Neural crest cell (in vitro differentiated cells): ENCODE results near the gene PRKAR1A. TPM values are rescaled to one million over a fixed set of nuclear protein-coding genes. Genes with fewer than 3 reads are reported as not detected.
"Not testable (repeated sequence)": the region's sequence is repeated elsewhere in the genome, so short reads cannot be mapped to it uniquely, and the experiment has no call there.

Experiments used
- DNase-seq: peaks from one replicate; pipeline ENCODE4 v3.0.0; 2021; ENCODE audit warnings: low read depth, mixed read lengths, low spot score
- H3K27ac Mint-ChIP-seq: one replicate; pipeline ENCODE4 v1.8.0; 2021; ENCODE audit warnings: mild to moderate bottlenecking, mixed read lengths; ENCODE audit not compliant: unreplicated experiment
- H3K27me3 Mint-ChIP-seq: 2 replicates; pipeline ENCODE4 v1.8.0; 2021; ENCODE audit warnings: low read depth, mild to moderate bottlenecking, mixed read lengths
- H3K36me3 Mint-ChIP-seq: 2 replicates; pipeline ENCODE4 v1.8.0; 2021; ENCODE audit warnings: low read depth, mild to moderate bottlenecking, mixed read lengths
- H3K4me1 Mint-ChIP-seq: 2 replicates; pipeline ENCODE4 v1.8.0; 2021; ENCODE audit warnings: mixed read lengths
- H3K4me3 Mint-ChIP-seq: one replicate; pipeline ENCODE4 v1.8.0; 2021; ENCODE audit warnings: mild to moderate bottlenecking, mixed read lengths
- H3K9me3 Mint-ChIP-seq: 2 replicates; pipeline ENCODE4 v1.8.0; 2021; ENCODE audit warnings: mixed read lengths
- CTCF ChIP-seq: fragments of 200-600 bp; sonication (generic); conservative IDR thresholded peaks from 2 replicates; pipeline ENCODE4 v1.5.0; 2021; ENCODE audit warnings: antibody characterized with exemption, mild to moderate bottlenecking
- total RNA-seq: library from RNA; stranded (reverse); gene quantifications from 2 replicates; pipeline ENCODE4 v1.2.1, GENCODE V29; 2021

Gene PRKAR1A
- total RNA-seq, 1 donor from 2014 or later: 250 TPM

- DNase-seq: no peak
- Mint-ChIP-seq H3K36me3 (peaks cover 16% of the 10 kb centered on the region), H3K4me3 (peak overlapping the region; percentile 98), H3K9me3 (no peaks in the 10 kb centered on the region), H3K4me1 (peaks cover 56% of the 10 kb centered on the region), H3K27me3 (no peaks in the 10 kb centered on the region), H3K27ac (peak overlapping the region; percentile 99)
- no peak for TF ChIP-seq CTCF
These were observed 787 bp downstream of the PRKAR1A start for GRCh38 chr17:68512960-68513474.

GRCh38 chr17:68513932-68514331, 1.7 kb downstream of the PRKAR1A start:
- Mint-ChIP-seq H3K4me1 (peaks cover 60% of the 10 kb centered on the region), H3K27ac (no peak overlapping the region), H3K4me3 (peak overlapping the region; percentile 98), H3K9me3 (no peaks in the 10 kb centered on the region), H3K27me3 (no peaks in the 10 kb centered on the region), H3K36me3 (peaks cover 23% of the 10 kb centered on the region)
- TF ChIP-seq CTCF: no peak
- DNase-seq: no peak

- Mint-ChIP-seq H3K4me1 (peaks cover 60% of the 10 kb centered on the region), H3K27ac (peak overlapping the region; percentile 47), H3K27me3 (no peaks in the 10 kb centered on the region), H3K4me3 (peak overlapping the region; percentile 98), H3K9me3 (no peaks in the 10 kb centered on the region), H3K36me3 (peaks cover 28% of the 10 kb centered on the region)
- TF ChIP-seq CTCF: no peak
- DNase-seq: no peak
These were observed 2.8 kb downstream of the PRKAR1A start for GRCh38 chr17:68514831-68515635.

GRCh38 chr17:68516732-68517131, 4.5 kb downstream of the PRKAR1A start:
- no peak for TF ChIP-seq CTCF
- Mint-ChIP-seq H3K4me3 (peak overlapping the region; percentile 5), H3K27ac (no peak overlapping the region), H3K27me3 (no peaks in the 10 kb centered on the region), H3K36me3 (peaks cover 28% of the 10 kb centered on the region), H3K9me3 (no peaks in the 10 kb centered on the region), H3K4me1 (peaks cover 46% of the 10 kb centered on the region)
- no peak for DNase-seq

- not testable (repeated sequence) for H3K4me3 Mint-ChIP-seq, H3K27ac Mint-ChIP-seq, H3K9me3 Mint-ChIP-seq, DNase-seq, H3K27me3 Mint-ChIP-seq
- Mint-ChIP-seq H3K4me1 (peaks cover 42% of the 10 kb centered on the region), H3K36me3 (peaks cover 34% of the 10 kb centered on the region)
These were observed 5.4 kb downstream of the PRKAR1A start for GRCh38 chr17:68517605-68518004.
